Progenitor cell of endocrine pancreas (in vitro differentiated cells): Measurements from ENCODE around the gene SEC14L1. TPM values are rescaled to one million over a fixed set of nuclear protein-coding genes. Genes with fewer than 3 reads are reported as not detected.
"Not testable (repeated sequence)": the region's sequence is repeated elsewhere in the genome, so short reads cannot be mapped to it uniquely, and the experiment has no call there.

Source experiments
- DNase-seq: peaks from one replicate; pipeline ENCODE4 v3.0.0; 2021; ENCODE audit warnings: low spot score; ENCODE audit not compliant: unreplicated experiment
- H3K27ac Mint-ChIP-seq: 2 replicates; pipeline ENCODE4 v1.8.0; 2021; ENCODE audit warnings: mild to moderate bottlenecking, moderate library complexity, mixed read lengths
- H3K27me3 Mint-ChIP-seq: 2 replicates; pipeline ENCODE4 v1.8.0; 2021; ENCODE audit warnings: mixed read lengths
- H3K36me3 Mint-ChIP-seq: 2 replicates; pipeline ENCODE4 v1.8.0; 2022; ENCODE audit warnings: mixed read lengths; ENCODE audit not compliant: insufficient read depth
- H3K4me1 Mint-ChIP-seq: 2 replicates; pipeline ENCODE4 v1.8.0; 2021; ENCODE audit warnings: low read depth, mixed read lengths
- H3K4me3 Mint-ChIP-seq: 2 replicates; pipeline ENCODE4 v1.8.0; 2021; ENCODE audit warnings: low read depth, mild to moderate bottlenecking, moderate library complexity, mixed read lengths
- H3K9me3 Mint-ChIP-seq: 2 replicates; pipeline ENCODE4 v1.8.0; 2021; ENCODE audit warnings: low read depth, mixed read lengths
- total RNA-seq: library from RNA; stranded (reverse); gene quantifications from 2 replicates; pipeline ENCODE4 v1.2.1, GENCODE V29; 2021
- TF ChIP-seq, protein P1 (sequence below): fragments of 200-600 bp; sonication (generic); IDR thresholded peaks from one replicate; pipeline ENCODE4 v1.5.0; 2021; ENCODE audit warnings: antibody characterized with exemption, mild to moderate bottlenecking; ENCODE audit not compliant: unreplicated experiment

Gene SEC14L1
- total RNA-seq, 1 donor from 2014 or later = 90.8 TPM

DNA sequence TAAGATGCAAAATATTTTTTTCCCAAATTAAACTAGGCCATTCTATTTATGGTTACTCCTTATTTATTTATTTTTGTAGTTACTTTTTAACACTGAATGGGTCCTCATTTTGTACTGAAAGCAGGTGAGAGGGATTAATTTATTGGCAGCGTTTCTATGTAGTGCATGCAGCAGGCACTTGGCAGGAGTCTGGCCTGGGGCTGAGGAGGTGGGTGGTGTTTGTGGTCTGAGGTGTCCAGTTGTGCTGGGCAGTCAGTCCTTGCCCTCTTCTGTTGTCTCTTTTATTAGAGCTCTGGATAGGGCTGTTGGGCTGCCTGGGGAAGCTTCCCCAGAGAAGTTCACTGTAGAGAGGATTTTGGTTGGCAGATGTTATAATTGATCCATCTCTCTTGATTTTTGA lies 12.7 kb downstream of the SEC14L1 start:
- H3K27me3 Mint-ChIP-seq = no peaks in the 10 kb centered on the region
- peaks cover 11% of the 10 kb centered on the region for H3K4me1 Mint-ChIP-seq
- TF ChIP-seq, protein P1, sequence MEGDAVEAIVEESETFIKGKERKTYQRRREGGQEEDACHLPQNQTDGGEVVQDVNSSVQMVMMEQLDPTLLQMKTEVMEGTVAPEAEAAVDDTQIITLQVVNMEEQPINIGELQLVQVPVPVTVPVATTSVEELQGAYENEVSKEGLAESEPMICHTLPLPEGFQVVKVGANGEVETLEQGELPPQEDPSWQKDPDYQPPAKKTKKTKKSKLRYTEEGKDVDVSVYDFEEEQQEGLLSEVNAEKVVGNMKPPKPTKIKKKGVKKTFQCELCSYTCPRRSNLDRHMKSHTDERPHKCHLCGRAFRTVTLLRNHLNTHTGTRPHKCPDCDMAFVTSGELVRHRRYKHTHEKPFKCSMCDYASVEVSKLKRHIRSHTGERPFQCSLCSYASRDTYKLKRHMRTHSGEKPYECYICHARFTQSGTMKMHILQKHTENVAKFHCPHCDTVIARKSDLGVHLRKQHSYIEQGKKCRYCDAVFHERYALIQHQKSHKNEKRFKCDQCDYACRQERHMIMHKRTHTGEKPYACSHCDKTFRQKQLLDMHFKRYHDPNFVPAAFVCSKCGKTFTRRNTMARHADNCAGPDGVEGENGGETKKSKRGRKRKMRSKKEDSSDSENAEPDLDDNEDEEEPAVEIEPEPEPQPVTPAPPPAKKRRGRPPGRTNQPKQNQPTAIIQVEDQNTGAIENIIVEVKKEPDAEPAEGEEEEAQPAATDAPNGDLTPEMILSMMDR = no peak
- no peaks in the 10 kb centered on the region for H3K9me3 Mint-ChIP-seq
- H3K36me3 Mint-ChIP-seq = peaks cover 10% of the 10 kb centered on the region
- no peak overlapping the region for H3K4me3 Mint-ChIP-seq
- DNase-seq = no peak
- peak overlapping the region; percentile 76 for H3K27ac Mint-ChIP-seq

GRCh38 chr17:77153999-77154586 lies 13.3 kb downstream of the SEC14L1 start:
- Mint-ChIP-seq H3K4me3 (no peak overlapping the region), H3K9me3 (no peaks in the 10 kb centered on the region), H3K27ac (peak overlapping the region; percentile 76), H3K4me1 (peaks cover 5% of the 10 kb centered on the region), H3K27me3 (no peaks in the 10 kb centered on the region), H3K36me3 (peaks cover 8% of the 10 kb centered on the region)
- TF ChIP-seq, protein P1 = no peak
- no peak for DNase-seq

DNA sequence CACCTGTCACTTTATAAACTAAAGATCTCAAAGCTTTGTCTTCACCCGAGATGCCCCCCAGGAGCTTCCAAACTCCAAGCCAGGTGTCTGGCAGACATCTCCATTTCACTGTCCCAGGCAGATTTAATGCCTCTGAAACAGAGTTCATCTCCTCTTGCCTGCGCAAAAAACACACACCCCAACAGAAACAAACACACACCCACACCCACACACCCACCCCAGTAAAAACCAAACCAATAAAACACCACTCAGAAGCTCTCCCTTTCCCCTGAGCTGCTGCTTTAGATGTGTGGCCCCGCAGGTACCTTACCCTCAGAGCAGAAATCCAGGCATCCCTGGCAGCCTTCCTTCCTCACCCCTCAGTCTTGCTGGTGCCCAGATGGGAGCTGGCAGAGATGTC lies 14.4 kb downstream of the SEC14L1 start:
- peak overlapping the region; percentile 9 for H3K27ac Mint-ChIP-seq
- peaks cover 9% of the 10 kb centered on the region for H3K4me1 Mint-ChIP-seq
- DNase-seq = no peak

GRCh38 chr17:77157766-77158165 lies 17.0 kb downstream of the SEC14L1 start:
- not testable (repeated sequence) for H3K27ac Mint-ChIP-seq, H3K9me3 Mint-ChIP-seq, H3K27me3 Mint-ChIP-seq, H3K36me3 Mint-ChIP-seq, DNase-seq, H3K4me3 Mint-ChIP-seq
- peaks cover 19% of the 10 kb centered on the region for H3K4me1 Mint-ChIP-seq

More for the DNA sequence above, 14.4 kb downstream of the SEC14L1 start:
- TF ChIP-seq, protein P1 = no peak
- Mint-ChIP-seq H3K4me3 (no peak overlapping the region), H3K27me3 (no peaks in the 10 kb centered on the region), H3K36me3 (peaks cover 7% of the 10 kb centered on the region), H3K9me3 (no peaks in the 10 kb centered on the region)

- Mint-ChIP-seq H3K27me3 (no peaks in the 10 kb centered on the region), H3K4me3 (no peak overlapping the region), H3K4me1 (peaks cover 37% of the 10 kb centered on the region), H3K27ac (peak overlapping the region; percentile 47), H3K36me3 (peaks cover 4% of the 10 kb centered on the region), H3K9me3 (no peaks in the 10 kb centered on the region)
- TF ChIP-seq, protein P1 = no peak
- DNase-seq = no peak
Observed at GRCh38 chr17:77160091-77160874, 19.5 kb downstream of the SEC14L1 start.
